ENCODE results near the gene TMEM214.
"Not testable (repeated sequence)": the region's sequence is repeated elsewhere in the genome, so short reads cannot be mapped to it uniquely, and the experiment has no call there.

Gene TMEM214

GRCh38 chr2:27071990-27072830 lies 39.4 kb downstream of the TMEM214 start:
- DNase-seq, result no peak

GRCh38 chr2:27072920-27073319 lies 40.2 kb downstream of the TMEM214 start:
- no peak for DNase-seq

GRCh38 chr2:27073782-27074181 lies 41.0 kb downstream of the TMEM214 start:
- no peak for DNase-seq

GRCh38 chr2:27074738-27075565 lies 42.2 kb downstream of the TMEM214 start:
- DNase-seq, result no peak

- not testable (repeated sequence) for DNase-seq
These were observed 42.8 kb downstream of the TMEM214 start for GRCh38 chr2:27075566-27075871.

GRCh38 chr2:27076323-27076722 lies 43.6 kb downstream of the TMEM214 start:
- no peak for DNase-seq

- DNase-seq, result no peak
These were observed 44.5 kb downstream of the TMEM214 start for GRCh38 chr2:27077231-27077630.

- no peak for DNase-seq
These were observed 45.8 kb downstream of the TMEM214 start, which contains the start of gene EMILIN1 for GRCh38 chr2:27078267-27079194. Gene EMILIN1 (plus strand): TSS chr2:27078615. CDS start chr2:27079066, 451 bp downstream.

GRCh38 chr2:27079233-27080139 lies 46.7 kb downstream of the TMEM214 start:
- no peak for DNase-seq

GRCh38 chr2:27080140-27080469 lies 47.3 kb downstream of the TMEM214 start:
- no peak for DNase-seq

GRCh38 chr2:27080603-27080936 lies 47.8 kb downstream of the TMEM214 start:
- no peak for DNase-seq

GRCh38 chr2:27081984-27082772 lies 49.4 kb downstream of the TMEM214 start:
- DNase-seq, result no peak

- no peak for DNase-seq
These were observed 50.1 kb downstream of the TMEM214 start for GRCh38 chr2:27082773-27083409.

- DNase-seq, result no peak
These were observed 50.9 kb downstream of the TMEM214 start for GRCh38 chr2:27083410-27084296.

- DNase-seq, result no peak
These were observed 51.7 kb downstream of the TMEM214 start for GRCh38 chr2:27084297-27085061.

GRCh38 chr2:27085062-27085672 lies 52.4 kb downstream of the TMEM214 start:
- no peak for DNase-seq

GRCh38 chr2:27085673-27086089 lies 52.9 kb downstream of the TMEM214 start:
- DNase-seq, result peak; percentile 4

GRCh38 chr2:27086090-27086723 lies 53.4 kb downstream of the TMEM214 start:
- peak; percentile 85 for DNase-seq

All from NCI-H748 treated with DMSO at 0.1 percent for 48 hours (cell line).